ENCODE measurements around the gene PROCA1. TPM values are rescaled to one million over a fixed set of nuclear protein-coding genes. Genes with fewer than 3 reads are reported as not detected.

Gene PROCA1
- total RNA-seq, 1 experiment from 2014 or later = 14.2 TPM

- DNase-seq = no peak
- Histone ChIP-seq H3K9me2 (ENCODE audit: insufficient read depth) (no peaks in the 10 kb centered on the region), H3K36me3 (ENCODE audit: low read depth) (no peaks in the 10 kb centered on the region; the same call in 1 of the 2 replicates), H3K79me2 (ENCODE audit: low read depth) (no peaks in the 10 kb centered on the region), H3K27me3 (ENCODE audit: insufficient read depth, low read depth) (no peaks in the 10 kb centered on the region), H3K4me2 (no peak overlapping the region), H4K20me1 (ENCODE audit: insufficient read depth) (no peaks in the 10 kb centered on the region), H3K4me1 (replicated peaks; ENCODE audit: insufficient read depth) (no peaks in the 10 kb centered on the region), H2AFZ (no peak overlapping the region), H3F3A (ENCODE audit: insufficient read depth, low read depth) (peaks cover 18% of the 10 kb centered on the region; the same call in 1 of the 2 replicates), H3K27ac (no peak overlapping the region), H3K9me3 (ENCODE audit: insufficient read depth, low read depth) (no peaks in the 10 kb centered on the region), H3K4me3 (no peak overlapping the region)
- CTCF ChIA-PET = interaction anchor here (0.5 kb wide), 1 partner anchor 9 kb away, joined by 5 read pairs; no protein-coding TSS in a partner anchor
- POLR2A ChIA-PET (ENCODE audit: unreplicated experiment) = no interaction called here
- intact Hi-C loops (cut with micrococcal nuclease; ENCODE audit: unreplicated experiment) = no loop called here
- BruUV-seq (replicated peaks) = no TSS peak
- TF ChIP-seq EZH2 (IDR thresholded peaks at IDR 0.05; ENCODE audit: low read depth) = no peak
- no peak for TF ChIP-seq CTCF (conservative IDR thresholded peaks at IDR 0.05)
Measured at GRCh38 chr17:28704219-28704858, 7.3 kb downstream of the PROCA1 start.

- BruUV-seq (replicated peaks) = no TSS peak
- ChIA-PET POLR2A (ENCODE audit: unreplicated experiment) (no interaction called here), CTCF (no interaction called here)
- no peaks in the 10 kb centered on the region for H3K4me1 ChIP-seq (replicated peaks; ENCODE audit: insufficient read depth)
- H3K36me3 ChIP-seq (ENCODE audit: low read depth) = no peaks in the 10 kb centered on the region; the same call in 1 of the 2 replicates
- H2AFZ ChIP-seq = no peak overlapping the region
- DNase-seq = no peak
- no peaks in the 10 kb centered on the region for H3K9me2 ChIP-seq (ENCODE audit: insufficient read depth)
- no peak overlapping the region for H3K27ac ChIP-seq
- TF ChIP-seq EZH2 (IDR thresholded peaks at IDR 0.05; ENCODE audit: low read depth) (no peak), CTCF (conservative IDR thresholded peaks at IDR 0.05) (no peak)
- no peaks in the 10 kb centered on the region for H4K20me1 ChIP-seq (ENCODE audit: insufficient read depth)
- intact Hi-C loops (cut with micrococcal nuclease; ENCODE audit: unreplicated experiment) = no loop called here
- no peak overlapping the region for H3K4me3 ChIP-seq
- no peaks in the 10 kb centered on the region for H3K9me3 ChIP-seq (ENCODE audit: insufficient read depth, low read depth)
- no peaks in the 10 kb centered on the region for H3K27me3 ChIP-seq (ENCODE audit: insufficient read depth, low read depth)
- H3K4me2 ChIP-seq = no peak overlapping the region
- H3F3A ChIP-seq (ENCODE audit: insufficient read depth, low read depth) = peaks cover 14% of the 10 kb centered on the region; the same call in 1 of the 2 replicates
- H3K79me2 ChIP-seq (ENCODE audit: low read depth) = no peaks in the 10 kb centered on the region
Measured at GRCh38 chr17:28703552-28704218, 8.0 kb downstream of the PROCA1 start.

GRCh38 chr17:28702752-28703150, 8.9 kb downstream of the PROCA1 start:
- ChIA-PET POLR2A (ENCODE audit: unreplicated experiment) (no interaction called here), CTCF (no interaction called here)
- no peaks in the 10 kb centered on the region for H3K4me1 ChIP-seq (replicated peaks; ENCODE audit: insufficient read depth)
- TF ChIP-seq EZH2 (IDR thresholded peaks at IDR 0.05; ENCODE audit: low read depth) = no peak
- no peak for TF ChIP-seq CTCF (conservative IDR thresholded peaks at IDR 0.05)
- H3K79me2 ChIP-seq (ENCODE audit: low read depth) = no peaks in the 10 kb centered on the region
- H3K9me3 ChIP-seq (ENCODE audit: insufficient read depth, low read depth) = no peaks in the 10 kb centered on the region
- H3K27ac ChIP-seq = no peak overlapping the region
- no peaks in the 10 kb centered on the region for H4K20me1 ChIP-seq (ENCODE audit: insufficient read depth)
- H2AFZ ChIP-seq = no peak overlapping the region
- no peaks in the 10 kb centered on the region for H3K27me3 ChIP-seq (ENCODE audit: insufficient read depth, low read depth)
- no peak overlapping the region for H3K4me3 ChIP-seq
- no peaks in the 10 kb centered on the region for H3K9me2 ChIP-seq (ENCODE audit: insufficient read depth)
- peaks cover 17% of the 10 kb centered on the region; the same call in 1 of the 2 replicates for H3F3A ChIP-seq (ENCODE audit: insufficient read depth, low read depth)
- no peak for DNase-seq
- H3K4me2 ChIP-seq = no peak overlapping the region
- BruUV-seq (replicated peaks) = no TSS peak
- peaks cover 4% of the 10 kb centered on the region; the same call in 1 of the 2 replicates for H3K36me3 ChIP-seq (ENCODE audit: low read depth)
- intact Hi-C loops (cut with micrococcal nuclease; ENCODE audit: unreplicated experiment) = no loop called here
